HL-60 (cell line): ENCODE results near the gene AXL.

Experiments used
- GABPA ChIP-seq: IDR thresholded peaks from 2 replicates; pipeline ENCODE4 v1.6.1; 2012; ENCODE audit warnings: low read depth
- POLR2AphosphoS5 ChIP-seq: IDR thresholded peaks from 2 replicates; pipeline ENCODE4 v1.6.1; 2012; ENCODE audit warnings: low read depth
- SPI1 ChIP-seq: IDR thresholded peaks from 2 replicates; pipeline ENCODE4 v1.6.1; 2012; ENCODE audit warnings: low read depth, mild to moderate bottlenecking, borderline replicate concordance
- TF ChIP-seq, protein P1 (sequence below): IDR thresholded peaks from one replicate; pipeline ENCODE4 v1.5.1; 2011; ENCODE audit warnings: low read length, control low read depth, inconsistent platforms; ENCODE audit not compliant: insufficient read depth
- TF ChIP-seq, protein P2 (sequence below): IDR thresholded peaks from 2 replicates; pipeline ENCODE4 v1.6.1; 2012; ENCODE audit warnings: low read depth; ENCODE audit not compliant: insufficient replicate concordance

DNA sequence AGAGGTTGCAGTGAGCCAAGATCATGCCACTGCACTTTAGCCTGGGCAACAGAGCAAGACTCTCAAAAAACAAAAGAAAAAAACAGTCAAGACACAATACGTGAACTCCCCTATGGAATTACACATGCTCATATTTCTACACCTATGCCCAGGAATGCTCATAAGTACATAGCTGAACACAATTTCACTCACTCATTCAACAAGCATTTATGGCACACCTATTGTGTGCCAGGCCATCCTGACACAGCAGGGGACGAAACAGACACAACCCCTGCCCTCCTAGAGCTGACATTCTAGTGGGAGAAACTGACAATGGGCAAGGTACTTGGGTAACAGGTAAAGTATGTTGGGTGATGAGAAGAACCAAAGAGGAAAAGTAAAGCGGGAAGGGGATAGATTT is 9.5 kb downstream of the AXL start:
- TF ChIP-seq POLR2AphosphoS5 (no peak), SPI1 (no peak), GABPA (no peak)
- TF ChIP-seq, protein P1, sequence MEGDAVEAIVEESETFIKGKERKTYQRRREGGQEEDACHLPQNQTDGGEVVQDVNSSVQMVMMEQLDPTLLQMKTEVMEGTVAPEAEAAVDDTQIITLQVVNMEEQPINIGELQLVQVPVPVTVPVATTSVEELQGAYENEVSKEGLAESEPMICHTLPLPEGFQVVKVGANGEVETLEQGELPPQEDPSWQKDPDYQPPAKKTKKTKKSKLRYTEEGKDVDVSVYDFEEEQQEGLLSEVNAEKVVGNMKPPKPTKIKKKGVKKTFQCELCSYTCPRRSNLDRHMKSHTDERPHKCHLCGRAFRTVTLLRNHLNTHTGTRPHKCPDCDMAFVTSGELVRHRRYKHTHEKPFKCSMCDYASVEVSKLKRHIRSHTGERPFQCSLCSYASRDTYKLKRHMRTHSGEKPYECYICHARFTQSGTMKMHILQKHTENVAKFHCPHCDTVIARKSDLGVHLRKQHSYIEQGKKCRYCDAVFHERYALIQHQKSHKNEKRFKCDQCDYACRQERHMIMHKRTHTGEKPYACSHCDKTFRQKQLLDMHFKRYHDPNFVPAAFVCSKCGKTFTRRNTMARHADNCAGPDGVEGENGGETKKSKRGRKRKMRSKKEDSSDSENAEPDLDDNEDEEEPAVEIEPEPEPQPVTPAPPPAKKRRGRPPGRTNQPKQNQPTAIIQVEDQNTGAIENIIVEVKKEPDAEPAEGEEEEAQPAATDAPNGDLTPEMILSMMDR: no peak
- TF ChIP-seq, protein P2, sequence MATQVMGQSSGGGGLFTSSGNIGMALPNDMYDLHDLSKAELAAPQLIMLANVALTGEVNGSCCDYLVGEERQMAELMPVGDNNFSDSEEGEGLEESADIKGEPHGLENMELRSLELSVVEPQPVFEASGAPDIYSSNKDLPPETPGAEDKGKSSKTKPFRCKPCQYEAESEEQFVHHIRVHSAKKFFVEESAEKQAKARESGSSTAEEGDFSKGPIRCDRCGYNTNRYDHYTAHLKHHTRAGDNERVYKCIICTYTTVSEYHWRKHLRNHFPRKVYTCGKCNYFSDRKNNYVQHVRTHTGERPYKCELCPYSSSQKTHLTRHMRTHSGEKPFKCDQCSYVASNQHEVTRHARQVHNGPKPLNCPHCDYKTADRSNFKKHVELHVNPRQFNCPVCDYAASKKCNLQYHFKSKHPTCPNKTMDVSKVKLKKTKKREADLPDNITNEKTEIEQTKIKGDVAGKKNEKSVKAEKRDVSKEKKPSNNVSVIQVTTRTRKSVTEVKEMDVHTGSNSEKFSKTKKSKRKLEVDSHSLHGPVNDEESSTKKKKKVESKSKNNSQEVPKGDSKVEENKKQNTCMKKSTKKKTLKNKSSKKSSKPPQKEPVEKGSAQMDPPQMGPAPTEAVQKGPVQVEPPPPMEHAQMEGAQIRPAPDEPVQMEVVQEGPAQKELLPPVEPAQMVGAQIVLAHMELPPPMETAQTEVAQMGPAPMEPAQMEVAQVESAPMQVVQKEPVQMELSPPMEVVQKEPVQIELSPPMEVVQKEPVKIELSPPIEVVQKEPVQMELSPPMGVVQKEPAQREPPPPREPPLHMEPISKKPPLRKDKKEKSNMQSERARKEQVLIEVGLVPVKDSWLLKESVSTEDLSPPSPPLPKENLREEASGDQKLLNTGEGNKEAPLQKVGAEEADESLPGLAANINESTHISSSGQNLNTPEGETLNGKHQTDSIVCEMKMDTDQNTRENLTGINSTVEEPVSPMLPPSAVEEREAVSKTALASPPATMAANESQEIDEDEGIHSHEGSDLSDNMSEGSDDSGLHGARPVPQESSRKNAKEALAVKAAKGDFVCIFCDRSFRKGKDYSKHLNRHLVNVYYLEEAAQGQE: no peak
